Stimulated activated CD4-positive, alpha-beta T cell treated with anti-CD3 and anti-CD28 coated beads, Interleukin-15, amount 100 ng/mL, for 48 hours (primary cell): ENCODE results near the gene HAT1.
"Not testable (repeated sequence)": the region's sequence is repeated elsewhere in the genome, so short reads cannot be mapped to it uniquely, and the experiment has no call there.

ENCODE experiments used
- DNase-seq, 2 donors: peaks; one replicate each; pipeline ENCODE4 v3.0.0-alpha.2; 2020; ENCODE audit warnings: low read depth in 2 of 2

Gene HAT1, protein sequence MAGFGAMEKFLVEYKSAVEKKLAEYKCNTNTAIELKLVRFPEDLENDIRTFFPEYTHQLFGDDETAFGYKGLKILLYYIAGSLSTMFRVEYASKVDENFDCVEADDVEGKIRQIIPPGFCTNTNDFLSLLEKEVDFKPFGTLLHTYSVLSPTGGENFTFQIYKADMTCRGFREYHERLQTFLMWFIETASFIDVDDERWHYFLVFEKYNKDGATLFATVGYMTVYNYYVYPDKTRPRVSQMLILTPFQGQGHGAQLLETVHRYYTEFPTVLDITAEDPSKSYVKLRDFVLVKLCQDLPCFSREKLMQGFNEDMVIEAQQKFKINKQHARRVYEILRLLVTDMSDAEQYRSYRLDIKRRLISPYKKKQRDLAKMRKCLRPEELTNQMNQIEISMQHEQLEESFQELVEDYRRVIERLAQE

GRCh38 chr2:171922230-171923022 lies at the start of gene HAT1:
HAT1 (plus strand) TSS chr2:171922461; CDS start chr2:171922501, 40 bp downstream.
- DNase-seq: peak; percentile 97

GRCh38 chr2:171874517-171874916 lies 47.7 kb upstream of the HAT1 start:
- no peak for DNase-seq

- no peak for DNase-seq
Observed at GRCh38 chr2:171874963-171875362, 47.3 kb upstream of the HAT1 start.

DNA sequence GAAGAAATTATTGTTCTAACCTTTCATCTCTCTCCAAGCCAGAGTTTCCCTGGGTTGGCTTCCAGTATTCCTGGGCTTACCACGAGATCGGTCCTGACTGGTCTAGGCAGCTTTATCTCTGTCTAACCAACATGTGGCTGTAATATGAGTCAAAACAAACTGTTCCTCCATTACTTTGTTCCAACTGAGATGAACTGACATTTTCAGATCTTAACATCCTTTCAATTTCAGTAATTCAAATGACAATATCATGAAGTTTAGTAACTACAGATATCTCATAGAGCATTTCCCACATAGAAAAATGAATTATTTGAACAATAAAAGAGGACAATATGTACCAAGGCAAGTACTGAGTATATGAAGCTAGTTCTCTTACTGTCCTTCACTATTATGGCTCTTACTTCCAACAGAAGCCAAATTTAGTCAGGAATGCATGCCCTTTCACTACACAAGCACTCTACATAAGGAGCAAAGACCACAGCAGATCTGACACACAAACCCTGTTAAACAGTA lies 43.7 kb upstream of the HAT1 start:
- DNase-seq: no peak

DNA sequence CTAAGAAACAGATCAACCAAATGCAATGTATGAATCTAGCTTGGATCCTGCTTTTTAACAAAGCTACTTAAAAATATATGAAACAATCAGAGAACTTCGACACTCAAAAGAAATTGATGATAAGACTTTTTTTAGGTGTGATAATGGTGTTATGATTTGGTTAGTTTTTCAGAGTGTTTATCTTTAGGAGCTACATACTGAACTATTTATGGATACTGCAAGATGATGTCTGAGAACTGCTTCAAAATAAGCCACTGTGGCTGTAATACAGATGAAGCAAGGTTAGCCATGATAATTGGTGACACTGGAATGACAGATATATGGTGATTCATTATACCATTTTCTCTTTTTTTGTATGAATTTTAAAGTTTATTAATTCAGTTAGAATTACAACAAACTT lies 42.4 kb upstream of the HAT1 start:
- DNase-seq: no peak

- no peak for DNase-seq
Observed at GRCh38 chr2:171880774-171881173, 41.5 kb upstream of the HAT1 start.

DNA sequence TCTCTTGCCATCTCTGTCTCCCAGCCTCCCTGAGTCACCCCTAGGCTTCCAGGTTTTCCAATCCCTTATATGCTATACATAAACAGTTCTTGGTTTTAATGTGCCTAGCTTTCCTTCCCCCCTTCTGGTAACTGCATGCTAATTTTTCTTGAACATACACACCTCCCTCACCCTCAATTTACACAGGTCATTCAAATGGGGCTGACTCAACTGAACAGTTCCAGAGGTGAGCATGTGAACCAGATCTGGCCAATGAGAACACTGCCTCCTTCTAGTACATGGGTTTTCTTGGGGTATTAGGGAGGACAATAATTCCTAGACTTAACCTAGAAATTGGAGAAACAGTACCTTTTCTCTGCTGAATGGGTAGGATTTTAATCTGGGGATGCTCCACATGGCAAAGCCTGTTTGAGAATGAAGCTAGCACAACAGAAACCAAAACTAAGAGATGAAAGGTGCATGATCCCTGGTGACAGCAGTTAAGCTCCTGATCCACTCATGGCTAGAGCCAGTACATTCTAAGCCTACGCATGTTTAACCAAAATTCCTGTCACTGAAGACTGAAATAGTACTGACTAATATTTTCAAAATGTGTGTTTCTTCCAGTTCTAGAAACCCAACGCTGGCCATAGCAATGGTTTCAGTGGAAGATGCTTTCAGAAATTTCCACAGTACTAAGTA lies 40.0 kb upstream of the HAT1 start:
- no peak for DNase-seq

- no peak for DNase-seq
Observed at GRCh38 chr2:171883275-171883893, 38.9 kb upstream of the HAT1 start.

GRCh38 chr2:171889333-171889732 lies 32.9 kb upstream of the HAT1 start:
- DNase-seq: no peak

- DNase-seq: no peak
Observed at GRCh38 chr2:171889808-171890207, 32.5 kb upstream of the HAT1 start.

DNA sequence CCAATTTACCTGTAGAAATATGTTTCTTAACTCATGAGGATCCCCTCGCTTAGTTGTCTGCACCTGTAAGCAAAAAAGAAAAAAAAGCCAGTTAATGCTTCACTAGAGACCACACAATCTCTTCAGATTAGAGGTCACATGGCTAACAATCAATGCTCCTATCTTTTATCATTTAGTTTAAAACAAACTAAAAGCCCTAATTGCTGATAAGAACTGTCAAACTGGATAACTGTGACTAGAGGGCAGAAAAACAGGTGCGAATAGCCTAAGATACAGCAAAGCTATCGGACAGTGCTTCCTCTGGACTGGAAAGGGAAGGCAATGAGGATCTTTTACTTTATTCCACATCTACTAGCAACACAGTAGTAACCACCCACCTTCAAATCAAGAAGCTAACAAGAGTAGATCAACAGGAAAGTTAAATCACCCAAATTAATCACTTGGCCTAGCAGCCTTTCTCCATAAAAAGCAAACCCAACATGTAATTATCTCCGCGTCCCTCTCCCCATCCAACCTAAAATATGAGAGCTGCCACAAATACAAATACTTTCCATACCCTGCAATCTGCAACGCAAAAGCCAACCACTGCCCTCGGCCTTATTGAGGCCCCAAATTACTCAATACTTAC lies 29.0 kb upstream of the HAT1 start:
- DNase-seq: no peak

DNA sequence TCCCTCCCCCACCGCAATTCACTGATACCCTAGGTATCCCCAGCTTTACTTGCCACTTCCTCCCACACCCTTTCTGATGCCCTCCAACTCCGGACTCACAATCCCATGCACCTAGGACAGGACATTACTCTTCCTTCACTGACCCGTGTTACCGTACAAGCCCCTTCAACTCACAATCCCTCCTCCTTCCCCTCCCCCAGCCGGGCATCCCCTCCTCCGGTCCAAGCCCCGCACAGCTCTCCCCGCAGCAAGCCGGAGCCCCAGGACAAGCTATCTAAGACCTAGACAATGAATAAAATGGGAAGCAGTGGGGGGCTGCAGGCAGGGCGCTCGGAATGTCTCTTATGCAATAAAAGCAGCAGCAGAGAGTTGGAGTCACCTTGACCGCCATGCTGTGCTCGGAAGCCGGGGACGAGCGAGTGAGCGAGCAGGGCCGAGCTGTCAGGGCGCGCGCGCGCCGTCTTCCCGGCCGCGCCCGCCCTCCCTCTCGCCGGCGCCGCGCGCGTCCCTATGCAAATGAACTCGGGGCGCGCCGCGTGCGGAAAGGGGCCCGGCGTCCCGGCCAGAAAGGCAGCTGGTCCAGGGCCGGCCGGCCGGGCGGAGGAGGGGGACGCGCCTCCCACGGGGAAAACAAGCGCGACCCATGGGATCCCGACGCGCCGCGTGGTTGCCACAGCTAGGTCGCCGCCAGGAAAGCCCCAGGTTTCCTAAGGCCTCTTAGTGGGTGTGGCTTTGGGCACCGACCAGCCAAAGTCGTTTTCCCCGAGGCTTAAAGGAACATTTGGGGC lies 28.2 kb upstream of the HAT1 start, which contains the start of gene SLC25A12:
SLC25A12 (minus strand) TSS at position 421 of the 788 bp plus-strand sequence; CDS start at position 391, 30 bp downstream.
- DNase-seq: peak; percentile 48 to 68

DNA sequence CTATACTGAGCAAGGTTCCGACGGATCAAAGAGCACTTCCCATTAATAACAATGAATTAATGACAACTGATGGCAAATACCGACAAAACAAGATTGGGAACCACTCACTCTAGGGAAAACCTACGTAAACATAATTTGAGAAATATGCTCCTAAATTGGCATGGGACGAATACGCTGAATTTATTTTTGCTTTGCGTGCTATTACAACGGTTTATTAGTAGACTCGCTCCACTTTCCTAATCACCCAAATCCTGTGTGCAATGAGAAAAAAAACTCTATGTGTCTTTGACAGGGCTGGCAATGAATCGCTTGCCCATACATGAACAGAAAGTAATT lies 27.7 kb upstream of the HAT1 start:
- DNase-seq: no peak

DNA sequence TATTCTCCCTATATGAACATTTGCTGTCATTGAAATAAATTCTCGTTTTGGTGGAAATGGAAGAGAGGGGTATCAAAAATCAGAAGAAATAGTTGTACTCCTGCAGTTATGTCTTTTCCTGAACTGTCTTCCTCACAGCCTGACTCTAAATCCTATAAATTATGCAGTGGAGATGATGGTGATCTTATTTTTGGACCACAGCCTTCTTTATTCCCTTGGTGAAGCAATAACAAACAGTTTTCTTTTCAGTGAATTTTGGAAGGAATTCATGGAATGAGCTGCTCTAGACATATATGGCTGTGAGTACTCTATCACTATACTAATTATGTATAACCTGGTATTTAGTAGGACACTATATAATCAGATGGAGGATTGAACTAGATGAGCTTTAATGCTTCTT lies 26.5 kb upstream of the HAT1 start:
- DNase-seq: no peak

GRCh38 chr2:171899623-171900282 lies 22.5 kb upstream of the HAT1 start:
- DNase-seq: not testable (repeated sequence)

- no peak for DNase-seq
Observed at GRCh38 chr2:171902840-171903420, 19.3 kb upstream of the HAT1 start.

DNA sequence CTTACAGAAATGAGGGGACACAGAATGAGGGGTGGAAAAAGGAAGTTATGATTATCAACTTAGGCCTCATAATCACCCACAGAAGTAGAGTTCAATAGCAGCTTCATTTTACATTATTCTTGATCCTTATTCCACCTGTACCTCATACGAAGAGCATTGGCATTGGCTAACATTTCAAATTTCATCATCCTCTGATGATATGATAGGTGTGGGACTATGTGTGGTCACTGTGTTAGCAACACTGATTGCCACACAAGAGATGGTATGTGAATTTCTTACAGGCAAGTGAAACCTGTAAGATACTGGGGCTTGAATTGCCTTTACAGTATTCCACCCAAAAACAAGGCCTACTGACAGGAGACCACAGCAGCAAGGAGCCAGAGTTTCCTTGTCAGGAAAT lies 14.0 kb upstream of the HAT1 start:
- no peak for DNase-seq

- DNase-seq: no peak
Observed at GRCh38 chr2:171909266-171909665, 13.0 kb upstream of the HAT1 start.

GRCh38 chr2:171910494-171910893 lies 11.8 kb upstream of the HAT1 start:
- no peak for DNase-seq

- no peak for DNase-seq
Observed at GRCh38 chr2:171913517-171913916, 8.7 kb upstream of the HAT1 start.
